Caco-2 (cell line): ENCODE results near the gene CAMKMT. TPM values are rescaled to one million over a fixed set of nuclear protein-coding genes. Genes with fewer than 3 reads are reported as not detected.

Source experiments
- BruUV-seq: library from RNA; stranded (reverse); fragments of 400-500 nt; replicated peaks from 2 replicates; lab custom pipeline; 2021; lab: Mats Ljungman, UMichigan
- CTCF ChIA-PET: fragments of 300-600 bp; sonication (Branson Sonifier 250); formaldehyde crosslinking; loops from one replicate; lab custom pipeline; 2022; ENCODE audit warnings: antibody characterized with exemption; lab: Charles Lee
- POLR2A ChIA-PET: fragments of 300-600 bp; sonication (Branson Sonifier 250); formaldehyde crosslinking; loops from one replicate; lab custom pipeline; 2022; ENCODE audit warnings: antibody characterized with exemption; lab: Charles Lee
- DNase-seq, 2 experiments: peaks; one replicate each; pipeline versions ENCODE4 v3.0.0 to v3.0.0-alpha.2; 2020 to 2022
- H3K27me3 ChIP-seq: replicated peaks from 2 replicates; pipeline ENCODE4 v1.6.0; 2011; ENCODE audit warnings: low read length; ENCODE audit not compliant: control insufficient read depth, insufficient read depth
- H3K36me3 ChIP-seq: 2 replicates; pipeline ENCODE4 v1.5.1; 2011; ENCODE audit warnings: low read length; ENCODE audit not compliant: control insufficient read depth, insufficient read depth
- H3K4me1 ChIP-seq: fragments of 250-450 bp; sonication (Bioruptor Pico); 2 replicates; pipeline ENCODE4 v1.5.1; 2020; ENCODE audit warnings: mild to moderate bottlenecking
- H3K4me3 ChIP-seq: 2 replicates; pipeline ENCODE4 v1.5.1; 2011; ENCODE audit warnings: low read depth, mild to moderate bottlenecking, control low read depth, low read length
- H3K9me3 ChIP-seq: fragments of 250-450 bp; sonication (Bioruptor Pico); 2 replicates; pipeline ENCODE4 v1.5.1; 2020; ENCODE audit warnings: mild to moderate bottlenecking, moderate library complexity
- H3K27ac Mint-ChIP-seq: one replicate; pipeline ENCODE4 v1.8.0; 2022; ENCODE audit warnings: mixed read lengths; ENCODE audit not compliant: unreplicated experiment
- H3K27me3 Mint-ChIP-seq: one replicate; pipeline ENCODE4 v1.8.0; 2022; ENCODE audit warnings: mixed read lengths; ENCODE audit not compliant: insufficient read depth, unreplicated experiment
- H3K36me3 Mint-ChIP-seq: one replicate; pipeline ENCODE4 v1.8.0; 2022; ENCODE audit warnings: mild to moderate bottlenecking, mixed read lengths; ENCODE audit not compliant: insufficient read depth, unreplicated experiment
- H3K4me1 Mint-ChIP-seq: one replicate; pipeline ENCODE4 v1.8.0; 2022; ENCODE audit warnings: low read depth, mixed read lengths; ENCODE audit not compliant: unreplicated experiment
- H3K4me3 Mint-ChIP-seq: one replicate; pipeline ENCODE4 v1.8.0; 2022; ENCODE audit warnings: mild to moderate bottlenecking, moderate library complexity, mixed read lengths; ENCODE audit not compliant: unreplicated experiment
- H3K9me3 Mint-ChIP-seq: one replicate; pipeline ENCODE4 v1.8.0; 2022; ENCODE audit warnings: mixed read lengths; ENCODE audit not compliant: unreplicated experiment
- CTCF ChIP-seq, 2 experiments: fragments of 200-600 bp in 1 of 2; IDR thresholded peaks; 1 replicate in 1 of 2; 2 replicates in 1 of 2; pipeline versions ENCODE4 v1.5.1 to v1.8.0; 2011 to 2022; ENCODE audit warnings: antibody characterized with exemption in 1 of 2, control low read depth in 1 of 2, inconsistent platforms in 1 of 2, low read depth in 1 of 2, low read length in 1 of 2, mild to moderate bottlenecking in 1 of 2, moderate library complexity in 1 of 2; ENCODE audit not compliant: insufficient read depth in 1 of 2, severe bottlenecking in 1 of 2, unreplicated experiment in 1 of 2
- intact Hi-C: fragments of 100-400 bp; cut with micrococcal nuclease; formaldehyde crosslinking; loops from one replicate; pipeline ENCODE4 v1.10.0; 2022; ENCODE audit not compliant: unreplicated experiment
- total RNA-seq: library from RNA; stranded (reverse); gene quantifications from 2 replicates; pipeline ENCODE4 v1.2.3, GENCODE V29; 2022

CAMKMT gene
- total RNA-seq, 1 experiment from 2014 or later, result 25.2 TPM

- peaks cover 8% of the 10 kb centered on the region; the same call in 1 of the 2 replicates for H3K4me1 ChIP-seq
- H3K4me3 ChIP-seq, result no peak overlapping the region
- Mint-ChIP-seq H3K4me1 (peaks cover 11% of the 10 kb centered on the region), H3K9me3 (no peaks in the 10 kb centered on the region), H3K27ac (peak overlapping the region; percentile 54), H3K36me3 (no peaks in the 10 kb centered on the region), H3K27me3 (no peaks in the 10 kb centered on the region), H3K4me3 (no peak overlapping the region)
- no peaks in the 10 kb centered on the region for H3K36me3 ChIP-seq
- POLR2A ChIA-PET, result no interaction called here
- no peak for TF ChIP-seq CTCF (IDR thresholded peaks at IDR 0.05; ENCODE audit: insufficient read depth in 1 of 2, low read depth in 1 of 2, low read length in 1 of 2, severe bottlenecking in 1 of 2, unreplicated experiment in 1 of 2)
- H3K27me3 ChIP-seq, result no peaks in the 10 kb centered on the region
- intact Hi-C loops, result no loop called here
- BruUV-seq, result no TSS peak
- DNase-seq, result peak in 1 of 2 experiments; percentile 14
- no peaks in the 10 kb centered on the region for H3K9me3 ChIP-seq
- CTCF ChIA-PET, result no interaction called here
Measured at GRCh38 chr2:44433895-44434294, 72.1 kb downstream of the CAMKMT start.

- Histone ChIP-seq H3K4me1 (no peaks in the 10 kb centered on the region), H3K9me3 (no peaks in the 10 kb centered on the region), H3K36me3 (no peaks in the 10 kb centered on the region), H3K27me3 (no peaks in the 10 kb centered on the region), H3K4me3 (no peak overlapping the region)
- TF ChIP-seq CTCF (IDR thresholded peaks at IDR 0.05; ENCODE audit: insufficient read depth in 1 of 2, low read depth in 1 of 2, low read length in 1 of 2, severe bottlenecking in 1 of 2, unreplicated experiment in 1 of 2), result no peak
- Mint-ChIP-seq H3K4me3 (no peak overlapping the region), H3K9me3 (peaks cover 6% of the 10 kb centered on the region), H3K4me1 (peaks cover 6% of the 10 kb centered on the region), H3K36me3 (no peaks in the 10 kb centered on the region), H3K27ac (no peak overlapping the region), H3K27me3 (no peaks in the 10 kb centered on the region)
- no TSS peak for BruUV-seq
- DNase-seq, result no peak
- intact Hi-C loops, result no loop called here
- ChIA-PET POLR2A (no interaction called here), CTCF (interaction anchor here (1.1 kb wide), 1 partner anchor 38 kb away, joined by 3 read pairs; no protein-coding TSS in a partner anchor)
Measured at GRCh38 chr2:44441200-44441599, 79.5 kb downstream of the CAMKMT start.

- Histone ChIP-seq H3K4me3 (no peak overlapping the region), H3K27me3 (no peaks in the 10 kb centered on the region), H3K36me3 (no peaks in the 10 kb centered on the region), H3K4me1 (no peaks in the 10 kb centered on the region), H3K9me3 (no peaks in the 10 kb centered on the region)
- DNase-seq, result no peak
- peaks cover 6% of the 10 kb centered on the region for H3K36me3 Mint-ChIP-seq
- BruUV-seq, result no TSS peak
- H3K4me3 Mint-ChIP-seq, result no peak overlapping the region
- no peaks in the 10 kb centered on the region for H3K27me3 Mint-ChIP-seq
- peaks cover 12% of the 10 kb centered on the region for H3K4me1 Mint-ChIP-seq
- ChIA-PET POLR2A (no interaction called here), CTCF (no interaction called here)
- H3K9me3 Mint-ChIP-seq, result peaks cover 6% of the 10 kb centered on the region
- intact Hi-C loops, result no loop called here
- no peak overlapping the region for H3K27ac Mint-ChIP-seq
- no peak for TF ChIP-seq CTCF (IDR thresholded peaks at IDR 0.05; ENCODE audit: insufficient read depth in 1 of 2, low read depth in 1 of 2, low read length in 1 of 2, severe bottlenecking in 1 of 2, unreplicated experiment in 1 of 2)
Measured at GRCh38 chr2:44442019-44442418, 80.3 kb downstream of the CAMKMT start.
